ENCODE measurements around the gene TOMM22.

Gene TOMM22

DNA sequence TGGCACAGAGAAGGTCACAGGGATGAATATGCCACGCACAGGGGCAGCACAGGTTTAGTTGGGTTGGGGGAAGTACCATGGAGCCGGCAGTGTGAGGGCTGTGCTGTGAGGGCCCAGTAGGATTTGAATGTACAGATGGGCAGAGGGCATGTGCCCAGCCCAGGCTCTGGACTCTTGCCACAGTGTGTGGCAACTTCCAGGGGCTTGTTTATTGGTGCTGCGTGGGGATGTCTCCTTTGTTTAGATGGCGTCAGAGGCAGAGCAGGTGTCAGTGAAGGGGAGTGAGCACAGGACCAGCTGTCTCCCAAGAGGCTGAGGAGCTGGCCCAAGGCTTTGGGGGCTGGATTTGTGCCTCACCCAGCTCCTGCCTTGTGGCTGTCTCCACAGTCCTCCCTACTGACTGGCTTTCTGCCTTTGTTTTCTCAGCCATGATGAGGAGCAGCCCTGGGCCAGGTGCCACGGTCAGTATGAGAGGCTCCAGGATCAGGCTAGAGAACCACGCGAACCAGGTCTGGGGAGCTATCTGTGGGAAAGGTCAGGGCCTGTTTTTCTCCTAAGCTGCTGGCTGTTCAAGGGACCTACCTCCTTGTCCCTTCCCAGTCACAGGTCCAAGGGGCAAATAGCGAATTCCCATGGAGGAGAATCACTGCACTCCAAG is 52.1 kb downstream of the TOMM22 start:
- no peak for TF ChIP-seq FOXP2 (optimal IDR thresholded peaks at IDR 0.05; ENCODE audit: borderline replicate concordance, extremely low read depth, extremely low read length, insufficient read depth)
- TF ChIP-seq, protein P1, sequence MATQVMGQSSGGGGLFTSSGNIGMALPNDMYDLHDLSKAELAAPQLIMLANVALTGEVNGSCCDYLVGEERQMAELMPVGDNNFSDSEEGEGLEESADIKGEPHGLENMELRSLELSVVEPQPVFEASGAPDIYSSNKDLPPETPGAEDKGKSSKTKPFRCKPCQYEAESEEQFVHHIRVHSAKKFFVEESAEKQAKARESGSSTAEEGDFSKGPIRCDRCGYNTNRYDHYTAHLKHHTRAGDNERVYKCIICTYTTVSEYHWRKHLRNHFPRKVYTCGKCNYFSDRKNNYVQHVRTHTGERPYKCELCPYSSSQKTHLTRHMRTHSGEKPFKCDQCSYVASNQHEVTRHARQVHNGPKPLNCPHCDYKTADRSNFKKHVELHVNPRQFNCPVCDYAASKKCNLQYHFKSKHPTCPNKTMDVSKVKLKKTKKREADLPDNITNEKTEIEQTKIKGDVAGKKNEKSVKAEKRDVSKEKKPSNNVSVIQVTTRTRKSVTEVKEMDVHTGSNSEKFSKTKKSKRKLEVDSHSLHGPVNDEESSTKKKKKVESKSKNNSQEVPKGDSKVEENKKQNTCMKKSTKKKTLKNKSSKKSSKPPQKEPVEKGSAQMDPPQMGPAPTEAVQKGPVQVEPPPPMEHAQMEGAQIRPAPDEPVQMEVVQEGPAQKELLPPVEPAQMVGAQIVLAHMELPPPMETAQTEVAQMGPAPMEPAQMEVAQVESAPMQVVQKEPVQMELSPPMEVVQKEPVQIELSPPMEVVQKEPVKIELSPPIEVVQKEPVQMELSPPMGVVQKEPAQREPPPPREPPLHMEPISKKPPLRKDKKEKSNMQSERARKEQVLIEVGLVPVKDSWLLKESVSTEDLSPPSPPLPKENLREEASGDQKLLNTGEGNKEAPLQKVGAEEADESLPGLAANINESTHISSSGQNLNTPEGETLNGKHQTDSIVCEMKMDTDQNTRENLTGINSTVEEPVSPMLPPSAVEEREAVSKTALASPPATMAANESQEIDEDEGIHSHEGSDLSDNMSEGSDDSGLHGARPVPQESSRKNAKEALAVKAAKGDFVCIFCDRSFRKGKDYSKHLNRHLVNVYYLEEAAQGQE (IDR thresholded peaks at IDR 0.05; ENCODE audit: insufficient read depth in 1 of 2, low read depth in 2 of 2, low read length in 2 of 2), result no peak
- no peak for TF ChIP-seq TAF1 (IDR thresholded peaks at IDR 0.05; ENCODE audit: borderline replicate concordance, insufficient read depth, low read length)
- TF ChIP-seq SIN3A (IDR thresholded peaks at IDR 0.05; ENCODE audit: borderline replicate concordance, insufficient read depth, low read length), result no peak
- no peak for TF ChIP-seq POLR2AphosphoS5 (IDR thresholded peaks at IDR 0.05; ENCODE audit: low read depth, low read length)

- TF ChIP-seq POLR2AphosphoS5 (IDR thresholded peaks at IDR 0.05; ENCODE audit: low read depth, low read length) (no peak), SIN3A (IDR thresholded peaks at IDR 0.05; ENCODE audit: borderline replicate concordance, insufficient read depth, low read length) (no peak), FOXP2 (optimal IDR thresholded peaks at IDR 0.05; ENCODE audit: borderline replicate concordance, extremely low read depth, extremely low read length, insufficient read depth) (no peak)
- TF ChIP-seq, protein P1 (IDR thresholded peaks at IDR 0.05; ENCODE audit: insufficient read depth in 1 of 2, low read depth in 2 of 2, low read length in 2 of 2), result no peak
These were observed 52.8 kb downstream of the TOMM22 start for GRCh38 chr22:38734421-38735100.

All from PFSK-1 (cell line).